ENCODE results near the gene CHRNB1.

DNA sequence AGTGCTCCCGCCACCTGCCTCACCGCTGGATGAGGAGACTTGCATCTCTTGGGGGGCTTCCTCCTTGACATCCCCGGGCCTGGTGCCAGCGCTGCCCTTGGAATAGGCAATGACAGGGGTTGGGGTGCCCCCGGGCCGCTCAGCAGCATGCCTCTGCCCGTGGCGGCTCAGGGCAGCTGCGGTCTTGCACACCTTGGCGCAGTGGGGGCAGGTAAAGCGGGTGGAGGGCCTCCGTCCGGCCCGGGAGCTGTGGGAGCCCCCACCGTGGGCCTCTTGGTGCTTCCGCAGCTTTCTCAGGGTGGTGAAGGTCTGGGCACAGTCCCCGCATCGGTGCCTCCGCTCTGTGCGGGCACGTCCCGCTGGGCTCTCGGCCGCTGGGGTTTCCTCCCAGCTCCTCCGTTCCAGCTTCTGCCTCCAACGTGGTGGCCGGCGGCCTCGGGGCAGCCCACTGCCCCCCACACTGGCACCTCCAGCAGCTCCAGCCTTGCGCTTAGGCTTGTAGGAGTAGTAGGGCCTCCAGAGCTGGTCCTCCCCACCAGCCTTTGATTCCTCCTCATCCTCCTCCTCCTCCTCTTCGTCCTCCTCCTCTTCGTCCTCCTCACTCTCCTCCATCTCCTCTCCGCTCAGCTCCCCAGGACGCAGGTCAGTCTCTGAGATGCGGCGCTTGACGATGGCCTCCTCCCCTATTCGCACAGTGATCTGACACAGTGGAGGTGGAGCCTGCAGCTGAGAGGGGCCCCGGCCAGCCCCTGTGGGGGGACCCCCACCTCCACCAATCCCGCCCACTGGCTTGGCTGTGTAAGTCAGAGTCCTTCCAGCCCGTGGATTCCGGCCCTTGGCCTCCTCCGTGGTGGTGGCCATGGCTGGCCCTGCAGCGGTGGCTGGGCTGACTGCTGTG lies 17.9 kb downstream of the CHRNB1 start:
- TF ChIP-seq POLR2A (IDR thresholded peaks at IDR 0.05; ENCODE audit: low read depth, low read length) (no peak), POLR2AphosphoS5 (IDR thresholded peaks at IDR 0.05; ENCODE audit: low read depth, low read length) (no peak)
